Measurements from ENCODE around the gene USP35.

DNA sequence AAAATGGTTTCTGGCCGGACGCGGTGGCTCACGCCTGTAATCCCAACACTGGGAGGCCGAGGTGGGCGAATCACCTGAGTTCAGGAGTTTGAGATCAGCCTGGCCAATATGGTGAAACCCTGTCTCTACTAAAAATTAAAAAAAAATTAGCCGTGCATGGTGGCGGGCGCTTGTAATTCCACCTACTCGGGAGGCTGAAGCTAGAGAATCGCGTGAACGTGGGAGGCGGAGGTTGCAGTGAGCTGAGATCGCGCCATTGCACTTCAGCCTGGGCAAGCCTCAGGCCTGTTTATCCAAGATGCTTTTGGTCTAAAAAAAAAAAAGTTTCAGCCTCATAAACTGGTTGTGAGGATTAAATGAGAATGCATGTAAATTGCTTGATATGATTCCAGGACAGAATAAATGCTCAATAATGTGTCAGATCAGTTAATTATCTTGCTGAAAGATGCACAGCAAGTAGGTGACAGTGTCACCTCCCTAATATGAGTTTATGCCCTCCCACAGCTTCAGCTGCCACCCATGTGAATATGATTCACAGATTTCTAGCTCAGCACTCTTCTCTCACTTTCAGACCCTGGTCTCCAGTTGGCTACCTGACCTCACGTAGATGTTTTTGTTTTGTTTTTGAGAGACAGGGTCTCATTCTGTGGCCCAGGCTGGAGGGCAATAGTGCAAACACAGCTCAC lies 48.2 kb upstream of the USP35 start:
- TF ChIP-seq, protein P1, sequence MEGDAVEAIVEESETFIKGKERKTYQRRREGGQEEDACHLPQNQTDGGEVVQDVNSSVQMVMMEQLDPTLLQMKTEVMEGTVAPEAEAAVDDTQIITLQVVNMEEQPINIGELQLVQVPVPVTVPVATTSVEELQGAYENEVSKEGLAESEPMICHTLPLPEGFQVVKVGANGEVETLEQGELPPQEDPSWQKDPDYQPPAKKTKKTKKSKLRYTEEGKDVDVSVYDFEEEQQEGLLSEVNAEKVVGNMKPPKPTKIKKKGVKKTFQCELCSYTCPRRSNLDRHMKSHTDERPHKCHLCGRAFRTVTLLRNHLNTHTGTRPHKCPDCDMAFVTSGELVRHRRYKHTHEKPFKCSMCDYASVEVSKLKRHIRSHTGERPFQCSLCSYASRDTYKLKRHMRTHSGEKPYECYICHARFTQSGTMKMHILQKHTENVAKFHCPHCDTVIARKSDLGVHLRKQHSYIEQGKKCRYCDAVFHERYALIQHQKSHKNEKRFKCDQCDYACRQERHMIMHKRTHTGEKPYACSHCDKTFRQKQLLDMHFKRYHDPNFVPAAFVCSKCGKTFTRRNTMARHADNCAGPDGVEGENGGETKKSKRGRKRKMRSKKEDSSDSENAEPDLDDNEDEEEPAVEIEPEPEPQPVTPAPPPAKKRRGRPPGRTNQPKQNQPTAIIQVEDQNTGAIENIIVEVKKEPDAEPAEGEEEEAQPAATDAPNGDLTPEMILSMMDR (IDR thresholded peaks at IDR 0.05) = no peak
- TF ChIP-seq FOSL2 (IDR thresholded peaks at IDR 0.05; ENCODE audit: borderline replicate concordance, low read depth) (no peak), POLR2AphosphoS5 (IDR thresholded peaks at IDR 0.05; ENCODE audit: low read depth, low read length) (no peak), YY1 (IDR thresholded peaks at IDR 0.05; ENCODE audit: low read depth) (no peak), SMC3 (IDR thresholded peaks at IDR 0.05; ENCODE audit: low read depth, low read length) (no peak)
- TF ChIP-seq, protein P2, sequence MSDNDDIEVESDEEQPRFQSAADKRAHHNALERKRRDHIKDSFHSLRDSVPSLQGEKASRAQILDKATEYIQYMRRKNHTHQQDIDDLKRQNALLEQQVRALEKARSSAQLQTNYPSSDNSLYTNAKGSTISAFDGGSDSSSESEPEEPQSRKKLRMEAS (IDR thresholded peaks at IDR 0.05; ENCODE audit: low read depth) = no peak
- TF ChIP-seq, protein P3, sequence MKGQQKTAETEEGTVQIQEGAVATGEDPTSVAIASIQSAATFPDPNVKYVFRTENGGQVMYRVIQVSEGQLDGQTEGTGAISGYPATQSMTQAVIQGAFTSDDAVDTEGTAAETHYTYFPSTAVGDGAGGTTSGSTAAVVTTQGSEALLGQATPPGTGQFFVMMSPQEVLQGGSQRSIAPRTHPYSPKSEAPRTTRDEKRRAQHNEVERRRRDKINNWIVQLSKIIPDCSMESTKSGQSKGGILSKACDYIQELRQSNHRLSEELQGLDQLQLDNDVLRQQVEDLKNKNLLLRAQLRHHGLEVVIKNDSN (IDR thresholded peaks at IDR 0.05; ENCODE audit: borderline replicate concordance, low read depth) = no peak

All from SK-N-SH (cell line).